Activated naive CD4-positive, alpha-beta T cell treated with anti-CD3 and anti-CD28 coated beads, Interleukin-2, amount 10 ng/mL, durations not matched to agents 7 days and 5 days (primary cell): ENCODE data around the gene SRRT.
A peak's percentile ranks its signal among the peaks of the same experiment; 100 is the strongest.

ENCODE experiments used
- CTCF ChIA-PET: fragments of 350-600 bp; sonication (Branson Sonifier 250); formaldehyde crosslinking; loops from one replicate; lab custom pipeline; 2021; ENCODE audit warnings: antibody characterized with exemption; lab: Charles Lee
- DNase-seq: peaks from one replicate; pipeline ENCODE4 v3.0.0-alpha.2; 2020
- H3K27ac Mint-ChIP-seq: one replicate; pipeline ENCODE4 v1.8.0; 2021; ENCODE audit warnings: mild to moderate bottlenecking, moderate library complexity, mixed read lengths
- H3K27me3 Mint-ChIP-seq: one replicate; pipeline ENCODE4 v1.8.0; 2021; ENCODE audit warnings: mild to moderate bottlenecking, mixed read lengths
- H3K36me3 Mint-ChIP-seq: one replicate; pipeline ENCODE4 v1.8.0; 2021; ENCODE audit warnings: mixed read lengths
- H3K4me1 Mint-ChIP-seq: one replicate; pipeline ENCODE4 v1.8.0; 2021; ENCODE audit warnings: mixed read lengths
- H3K4me3 Mint-ChIP-seq: one replicate; pipeline ENCODE4 v1.8.0; 2021; ENCODE audit warnings: mild to moderate bottlenecking, moderate library complexity, mixed read lengths
- H3K9me3 Mint-ChIP-seq: one replicate; pipeline ENCODE4 v1.8.0; 2021; ENCODE audit warnings: mixed read lengths

SRRT gene

DNA sequence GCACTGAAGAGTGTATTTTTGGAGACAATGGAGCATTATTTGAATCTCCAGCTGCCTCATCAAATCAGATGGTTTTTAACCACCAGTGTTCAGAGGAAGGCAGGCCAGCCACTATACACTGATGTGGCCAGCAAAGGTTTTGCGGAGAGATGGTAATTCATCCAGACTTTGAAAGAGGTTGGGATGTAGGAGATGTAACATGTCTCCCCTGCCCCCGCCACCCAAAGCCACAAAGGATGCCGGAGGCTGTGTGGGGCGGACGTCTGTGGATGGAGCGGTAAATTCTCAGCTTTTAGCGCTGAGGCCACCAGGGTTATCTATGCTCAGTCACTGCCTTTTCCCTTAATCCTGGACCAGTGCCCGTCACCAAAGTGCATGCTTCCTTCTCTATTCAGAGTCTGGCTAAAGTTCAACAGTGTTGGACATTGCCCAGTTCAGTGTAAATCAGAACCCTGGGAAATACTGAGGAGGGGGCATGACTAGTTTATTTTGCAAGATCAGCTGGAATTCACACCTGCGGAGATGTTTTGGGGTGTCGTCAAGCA lies 11.4 kb upstream of the SRRT start:
- Mint-ChIP-seq H3K27ac (no peak overlapping the region), H3K4me3 (no peak overlapping the region), H3K27me3 (no peaks in the 10 kb centered on the region), H3K4me1 (peaks cover 27% of the 10 kb centered on the region), H3K36me3 (peaks cover 50% of the 10 kb centered on the region), H3K9me3 (no peaks in the 10 kb centered on the region)
- no peak for DNase-seq
- CTCF ChIA-PET, result interaction anchor here (2.1 kb wide), 1 partner anchor 11 kb away, joined by 7 read pairs; the partner anchor contains the start of gene SLC12A9

- CTCF ChIA-PET, result interaction anchor here (2.1 kb wide), 1 partner anchor 12 kb away, joined by 7 read pairs; the partner anchor contains the start of gene SLC12A9
- H3K27me3 Mint-ChIP-seq, result no peaks in the 10 kb centered on the region
- H3K4me3 Mint-ChIP-seq, result no peak overlapping the region
- no peaks in the 10 kb centered on the region for H3K9me3 Mint-ChIP-seq
- H3K27ac Mint-ChIP-seq, result no peak overlapping the region
- peaks cover 45% of the 10 kb centered on the region for H3K36me3 Mint-ChIP-seq
- H3K4me1 Mint-ChIP-seq, result peaks cover 29% of the 10 kb centered on the region
- no peak for DNase-seq
Measured at GRCh38 chr7:100864263-100864845, 10.5 kb upstream of the SRRT start.

GRCh38 chr7:100865372-100865911 lies 9.5 kb upstream of the SRRT start:
- no peaks in the 10 kb centered on the region for H3K9me3 Mint-ChIP-seq
- H3K27ac Mint-ChIP-seq, result no peak overlapping the region
- CTCF ChIA-PET, result interaction anchor here (2.1 kb wide), 1 partner anchor 13 kb away, joined by 7 read pairs; the partner anchor contains the start of gene SLC12A9
- no peaks in the 10 kb centered on the region for H3K27me3 Mint-ChIP-seq
- peaks cover 34% of the 10 kb centered on the region for H3K36me3 Mint-ChIP-seq
- peaks cover 29% of the 10 kb centered on the region for H3K4me1 Mint-ChIP-seq
- no peak for DNase-seq
- peak overlapping the region; percentile 26 for H3K4me3 Mint-ChIP-seq

DNA sequence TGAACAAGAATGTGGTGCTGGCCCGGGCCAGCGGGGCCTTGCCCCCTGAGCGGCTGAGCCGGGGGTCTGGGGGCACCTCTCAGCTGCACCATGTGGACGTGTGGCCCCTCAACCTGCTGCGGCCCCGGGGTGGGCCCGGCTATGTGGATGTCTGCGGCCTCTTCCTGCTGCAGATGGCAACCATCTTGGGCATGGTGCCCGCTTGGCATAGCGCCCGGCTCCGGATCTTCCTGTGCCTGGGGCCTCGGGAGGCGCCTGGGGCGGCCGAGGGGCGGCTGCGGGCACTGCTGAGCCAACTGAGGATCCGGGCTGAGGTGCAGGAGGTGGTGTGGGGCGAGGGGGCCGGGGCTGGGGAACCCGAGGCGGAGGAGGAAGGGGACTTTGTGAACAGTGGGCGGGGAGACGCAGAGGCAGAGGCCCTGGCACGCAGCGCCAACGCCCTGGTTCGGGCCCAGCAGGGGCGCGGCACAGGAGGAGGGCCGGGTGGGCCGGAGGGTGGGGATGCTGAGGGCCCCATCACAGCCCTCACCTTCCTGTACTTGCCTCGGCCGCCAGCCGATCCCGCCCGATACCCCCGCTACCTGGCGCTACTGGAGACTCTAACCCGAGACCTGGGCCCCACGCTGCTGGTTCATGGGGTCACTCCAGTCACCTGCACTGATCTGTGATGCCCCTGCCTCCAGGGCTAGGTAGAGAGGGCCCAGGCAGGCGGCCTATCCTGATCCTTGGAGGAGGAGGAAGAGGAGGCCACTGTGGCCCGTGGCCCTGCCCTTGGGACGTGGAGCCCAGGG lies 8.8 kb upstream of the SRRT start:
- CTCF ChIA-PET, result interaction anchor here (1.1 kb wide), 1 partner anchor 14 kb away, joined by 3 read pairs; the partner anchor contains the start of gene SLC12A9
- Mint-ChIP-seq H3K36me3 (peaks cover 28% of the 10 kb centered on the region), H3K27me3 (no peaks in the 10 kb centered on the region), H3K9me3 (no peaks in the 10 kb centered on the region), H3K4me3 (peak overlapping the region; percentile 88), H3K27ac (peak overlapping the region; percentile 93), H3K4me1 (peaks cover 29% of the 10 kb centered on the region)
- DNase-seq, result peak; percentile 51

DNA sequence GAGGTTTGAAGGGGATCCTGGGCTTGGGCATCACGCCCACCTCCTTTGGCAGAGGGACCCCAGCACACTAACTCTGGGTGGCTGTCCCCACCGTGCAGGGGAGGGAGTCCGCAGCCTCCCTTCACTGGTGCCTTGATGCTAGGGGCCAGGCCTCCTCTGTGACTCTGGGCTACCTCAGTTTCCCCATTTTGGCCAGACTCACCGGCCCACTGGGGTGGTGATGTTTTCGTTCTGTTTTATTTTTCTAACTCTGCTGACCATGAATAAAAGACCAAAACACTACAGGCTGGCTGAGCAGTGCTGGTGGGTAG lies 8.2 kb upstream of the SRRT start:
- H3K9me3 Mint-ChIP-seq, result no peaks in the 10 kb centered on the region
- H3K4me1 Mint-ChIP-seq, result peaks cover 29% of the 10 kb centered on the region
- peaks cover 32% of the 10 kb centered on the region for H3K36me3 Mint-ChIP-seq
- peak overlapping the region; percentile 88 for H3K4me3 Mint-ChIP-seq
- DNase-seq, result no peak
- CTCF ChIA-PET, result interaction anchor here (1.1 kb wide), 1 partner anchor 15 kb away, joined by 3 read pairs; the partner anchor contains the start of gene SLC12A9
- H3K27me3 Mint-ChIP-seq, result no peaks in the 10 kb centered on the region
- H3K27ac Mint-ChIP-seq, result peak overlapping the region; percentile 93

DNA sequence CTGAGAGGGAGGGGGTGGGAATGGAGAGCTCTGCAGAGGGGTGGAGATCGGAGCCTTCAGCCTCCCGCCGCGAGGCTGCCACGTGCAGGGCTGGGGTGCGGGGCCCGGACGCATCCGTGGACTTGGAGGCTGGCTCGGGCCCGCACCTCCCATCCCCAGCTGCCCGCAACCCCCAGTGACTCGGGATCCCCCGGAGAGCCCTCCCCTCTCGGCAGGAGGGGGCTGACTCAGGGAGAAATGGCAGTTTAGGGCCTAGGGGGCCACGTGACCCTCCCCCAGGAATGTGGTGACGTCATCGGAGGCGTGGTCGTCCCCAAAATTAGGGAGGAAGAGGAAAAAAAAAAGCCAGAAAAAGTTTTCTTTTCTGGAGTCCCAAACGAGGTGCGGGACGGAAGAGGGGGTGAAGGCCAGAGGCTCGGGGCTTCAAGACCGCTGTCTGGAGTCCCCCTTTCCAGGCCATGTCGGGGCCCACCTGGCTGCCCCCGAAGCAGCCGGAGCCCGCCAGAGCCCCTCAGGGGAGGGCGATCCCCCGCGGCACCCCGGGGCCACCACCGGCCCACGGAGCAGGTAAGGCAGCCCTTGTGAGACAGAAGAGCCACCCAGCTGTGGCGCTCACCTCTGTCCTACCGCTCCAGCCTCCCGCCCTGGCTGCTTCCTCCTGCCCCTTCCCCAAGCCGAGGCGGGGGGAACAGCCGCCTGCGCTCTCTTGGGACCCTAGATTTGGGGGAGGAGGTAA lies 7.7 kb upstream of the SRRT start, which contains the start of gene TRIP6:
TRIP6 (plus strand) TSS at position 348 of the 736 bp plus-strand sequence; CDS start at position 459, 111 bp downstream.
- Mint-ChIP-seq H3K4me3 (peak within 1 kb of the TSS; percentile 88), H3K9me3 (no peaks in the 10 kb centered on the region), H3K4me1 (peaks cover 29% of the 10 kb centered on the region), H3K36me3 (peaks cover 30% of the 10 kb centered on the region), H3K27me3 (no peaks in the 10 kb centered on the region), H3K27ac (peak within 1 kb of the TSS; percentile 93)
- peak; percentile 73 for DNase-seq
- CTCF ChIA-PET, result interaction anchor here (1.1 kb wide), 1 partner anchor 15 kb away, joined by 3 read pairs; the partner anchor contains the start of gene SLC12A9

- CTCF ChIA-PET, result no interaction called here
- no peak for DNase-seq
- H3K27me3 Mint-ChIP-seq, result no peaks in the 10 kb centered on the region
Measured at GRCh38 chr7:100867776-100868485, 7.0 kb upstream of the SRRT start.

GRCh38 chr7:100873599-100874299 lies 1.2 kb upstream of the SRRT start:
- no peak for DNase-seq
- peaks cover 46% of the 10 kb centered on the region for H3K4me1 Mint-ChIP-seq
- peak overlapping the region; percentile 98 for H3K27ac Mint-ChIP-seq
- peak overlapping the region; percentile 97 for H3K4me3 Mint-ChIP-seq
- H3K27me3 Mint-ChIP-seq, result peaks cover 6% of the 10 kb centered on the region
- peaks cover 52% of the 10 kb centered on the region for H3K36me3 Mint-ChIP-seq
- no peaks in the 10 kb centered on the region for H3K9me3 Mint-ChIP-seq
- CTCF ChIA-PET, result no interaction called here

More at GRCh38 chr7:100867776-100868485, 7.0 kb upstream of the SRRT start:
- H3K9me3 Mint-ChIP-seq, result no peaks in the 10 kb centered on the region
- peak overlapping the region; percentile 83 for H3K27ac Mint-ChIP-seq
- peaks cover 29% of the 10 kb centered on the region for H3K4me1 Mint-ChIP-seq
- H3K4me3 Mint-ChIP-seq, result peak overlapping the region; percentile 88
- peaks cover 28% of the 10 kb centered on the region for H3K36me3 Mint-ChIP-seq

- H3K27ac Mint-ChIP-seq, result peak overlapping the region; percentile 98
- CTCF ChIA-PET, result interaction anchor here (1.3 kb wide), 1 partner anchor 22 kb away, joined by 4 read pairs; the partner anchor contains the start of gene SLC12A9
- peaks cover 49% of the 10 kb centered on the region for H3K4me1 Mint-ChIP-seq
- H3K27me3 Mint-ChIP-seq, result peaks cover 6% of the 10 kb centered on the region
- DNase-seq, result no peak
- H3K9me3 Mint-ChIP-seq, result no peaks in the 10 kb centered on the region
- H3K36me3 Mint-ChIP-seq, result peaks cover 55% of the 10 kb centered on the region
- peak overlapping the region; percentile 97 for H3K4me3 Mint-ChIP-seq
Measured at GRCh38 chr7:100874300-100874576, 665 bp upstream of the SRRT start.

- CTCF ChIA-PET, result interaction anchor here (1.3 to 1.9 kb wide), 3 partner anchors 14 to 170 kb away, joined by 4 to 7 read pairs (median 5); partner anchors contain the start of genes POP7, SLC12A9 and UFSP1
- DNase-seq, result peak; percentile 60
- peak overlapping the region; percentile 97 for H3K4me3 Mint-ChIP-seq
- H3K36me3 Mint-ChIP-seq, result peaks cover 63% of the 10 kb centered on the region
- H3K27me3 Mint-ChIP-seq, result peaks cover 6% of the 10 kb centered on the region
- H3K27ac Mint-ChIP-seq, result peak overlapping the region; percentile 98
- peaks cover 58% of the 10 kb centered on the region for H3K4me1 Mint-ChIP-seq
- H3K9me3 Mint-ChIP-seq, result no peaks in the 10 kb centered on the region
Measured at GRCh38 chr7:100875356-100875751, 451 bp downstream of the SRRT start.

- Mint-ChIP-seq H3K36me3 (peaks cover 74% of the 10 kb centered on the region), H3K4me1 (peaks cover 66% of the 10 kb centered on the region), H3K4me3 (no peak overlapping the region), H3K27me3 (peaks cover 6% of the 10 kb centered on the region), H3K27ac (no peak overlapping the region), H3K9me3 (no peaks in the 10 kb centered on the region)
- CTCF ChIA-PET, result interaction anchor here (0.9 to 2.2 kb wide), 2 partner anchors 25 to 199 kb away, joined by 3 to 7 read pairs; partner anchors contain the start of gene SLC12A9
- no peak for DNase-seq
Measured at GRCh38 chr7:100878013-100878412, 3.1 kb downstream of the SRRT start.

DNA sequence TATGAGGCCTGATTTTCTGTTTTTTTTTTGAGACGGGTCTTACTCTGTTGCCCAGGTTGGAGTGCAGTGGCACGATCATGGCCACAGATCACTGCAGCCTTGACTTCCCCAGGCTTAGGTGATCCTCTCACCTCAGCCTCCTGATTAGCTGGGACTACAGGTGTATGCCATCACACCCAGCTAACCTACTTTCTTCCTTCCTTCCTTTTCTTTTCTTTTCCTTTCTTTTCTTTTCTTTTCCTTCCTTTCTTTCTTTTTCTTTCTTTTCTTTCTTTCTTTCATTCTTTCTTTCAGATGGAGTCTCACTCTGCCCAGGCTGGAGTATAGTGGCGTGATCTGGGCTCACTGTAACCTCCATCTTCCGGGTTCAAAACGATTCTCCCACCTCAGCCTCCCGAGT lies 3.8 kb downstream of the SRRT start:
- Mint-ChIP-seq H3K9me3 (no peaks in the 10 kb centered on the region), H3K27me3 (peaks cover 6% of the 10 kb centered on the region), H3K36me3 (peaks cover 75% of the 10 kb centered on the region), H3K27ac (peak overlapping the region; percentile 20), H3K4me3 (no peak overlapping the region), H3K4me1 (peaks cover 66% of the 10 kb centered on the region)
- DNase-seq, result no peak
- CTCF ChIA-PET, result no interaction called here
